ENCODE measurements around the gene MRPL1.

The MRPL1 gene

DNA sequence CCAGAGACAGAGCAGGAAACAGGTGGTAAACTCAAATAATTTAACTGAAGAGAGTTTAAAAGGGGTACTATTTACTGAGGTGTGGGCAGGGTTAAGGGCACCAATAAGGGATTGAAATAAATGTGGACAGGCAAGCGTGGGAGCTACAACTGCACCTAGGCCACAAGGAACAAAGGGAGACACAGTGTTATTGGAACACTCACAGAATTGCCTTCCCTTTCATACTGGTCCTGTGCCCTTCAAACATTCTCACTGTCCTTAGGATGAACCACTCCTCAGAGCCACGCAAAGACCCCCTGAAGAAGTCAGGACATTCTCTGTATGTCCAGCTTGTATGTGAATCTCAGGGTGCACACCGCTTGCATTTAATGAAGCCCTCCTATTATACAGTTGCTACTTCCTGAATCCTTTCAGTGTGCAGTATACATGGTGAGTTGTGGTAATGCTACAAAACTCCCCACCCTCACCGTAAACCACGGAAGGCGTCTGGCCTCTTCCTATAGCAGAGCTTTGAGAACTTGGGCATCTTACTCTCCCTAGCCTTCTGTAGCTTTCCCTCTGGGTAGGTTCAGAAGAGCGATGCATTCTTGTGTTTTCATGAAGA is 9.6 kb upstream of the MRPL1 start:
- DNase-seq, result no peak

DNA sequence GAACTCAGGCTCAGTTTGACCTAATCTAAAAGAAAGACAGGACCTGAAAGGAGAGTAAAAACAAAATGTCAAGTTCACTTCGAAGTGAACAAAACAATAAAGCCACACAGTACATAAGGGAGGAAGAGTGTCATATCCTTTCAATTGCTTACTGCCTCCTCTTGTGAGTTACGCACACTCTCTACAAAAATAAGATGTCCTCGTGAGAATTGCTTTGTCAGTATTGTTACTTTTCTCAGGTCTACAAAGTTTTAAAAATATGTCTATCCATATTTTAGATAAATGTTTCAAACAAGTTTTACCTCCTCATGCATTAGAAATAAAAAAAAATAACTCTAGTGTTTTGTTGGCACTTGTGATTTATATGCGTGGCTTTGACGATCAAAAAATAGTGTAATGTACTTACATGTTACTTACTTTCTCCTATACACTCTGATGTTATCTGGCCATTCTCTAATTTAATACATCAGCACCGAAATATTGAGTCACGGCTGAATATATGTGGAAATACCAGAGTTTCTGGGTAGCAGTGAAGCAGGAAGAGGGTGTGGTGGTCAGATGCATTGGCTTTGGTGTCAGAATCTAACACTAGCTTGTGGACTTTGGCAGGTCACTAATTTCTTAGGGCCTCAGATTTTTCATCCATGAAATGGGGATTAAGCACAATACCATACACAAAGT is 8.1 kb upstream of the MRPL1 start:
- no peak for DNase-seq

DNA sequence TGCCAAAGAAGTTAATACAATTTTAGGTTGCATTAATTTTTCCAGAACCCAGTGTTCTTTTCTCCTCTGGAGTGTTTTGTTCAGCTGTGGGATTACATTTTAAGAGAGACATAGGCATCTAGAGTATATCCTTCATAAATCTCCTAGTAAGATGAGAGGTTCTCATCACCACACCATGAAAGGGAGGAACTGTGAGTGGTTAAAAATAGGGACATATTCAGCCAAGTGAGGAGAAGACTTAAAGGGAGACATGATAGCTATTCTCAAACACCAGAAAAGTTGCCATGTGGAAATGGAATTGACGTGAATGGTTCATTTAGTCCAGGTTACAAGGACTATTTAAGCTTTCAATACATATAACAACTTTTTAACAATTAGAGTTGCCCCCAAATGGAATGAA is 6.5 kb upstream of the MRPL1 start:
- peak in 1 of 3 experiments; percentile 82 for DNase-seq

DNA sequence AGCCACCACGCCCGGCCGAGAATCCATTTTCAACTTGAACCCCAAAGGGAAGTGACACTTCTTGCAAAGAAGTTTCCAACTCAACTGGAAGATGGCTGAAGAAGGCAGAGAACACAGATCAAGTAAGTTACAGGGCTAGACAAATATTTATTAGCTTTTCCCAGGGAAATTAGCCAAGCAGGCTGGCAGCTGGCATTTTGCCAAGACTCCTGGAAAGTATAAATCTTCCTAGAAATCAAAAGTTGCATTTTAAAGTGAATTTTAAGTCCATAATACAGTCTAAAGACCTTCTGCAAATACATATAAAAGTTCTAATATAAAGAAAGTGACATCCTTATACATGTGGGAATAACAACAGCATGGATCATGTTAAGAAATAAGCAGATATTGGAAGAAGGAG is 3.4 kb upstream of the MRPL1 start:
- peak in 1 of 3 experiments; percentile 4 for DNase-seq

DNA sequence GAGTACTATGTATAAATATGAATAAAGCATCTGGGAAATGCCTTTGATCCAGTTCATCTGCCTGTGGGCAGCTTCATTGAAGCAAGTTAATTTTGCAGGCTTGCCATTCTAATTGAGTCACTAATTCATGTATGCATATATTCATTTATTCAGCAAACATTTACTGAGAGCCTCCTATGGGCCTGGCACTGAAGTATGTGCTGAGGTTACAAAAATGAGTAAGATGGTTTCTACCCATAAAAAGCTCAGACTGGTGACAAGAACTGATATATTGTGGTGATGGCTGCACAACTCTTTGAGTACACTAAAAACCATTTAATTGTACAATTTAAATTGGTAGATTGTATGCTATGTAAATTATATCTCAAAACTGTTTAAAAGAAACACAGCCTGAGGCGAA is 1.1 kb upstream of the MRPL1 start:
- DNase-seq, result peak in 1 of 3 experiments; percentile 61

DNA sequence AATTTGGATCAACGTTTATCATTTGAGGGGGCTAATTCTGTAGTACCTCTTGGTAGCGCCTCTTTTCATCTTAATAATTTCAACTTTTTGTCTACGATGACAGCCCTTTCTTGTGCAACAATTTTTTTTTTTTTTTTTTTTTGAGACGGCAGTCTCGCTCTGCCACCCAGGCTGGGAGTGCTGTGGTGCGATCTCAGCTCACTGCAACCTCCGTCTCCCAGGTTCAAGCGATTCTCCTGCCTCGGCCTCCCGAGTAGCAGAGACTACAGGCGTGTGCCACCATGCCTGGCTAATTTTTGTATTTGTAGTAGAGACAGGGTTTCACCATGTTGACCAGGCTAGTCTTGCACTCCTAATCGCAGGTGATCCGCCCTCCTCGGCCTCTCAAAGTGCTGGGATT is 711 bp downstream of the MRPL1 start:
- peak in 1 of 3 experiments; percentile 42 for DNase-seq

DNA sequence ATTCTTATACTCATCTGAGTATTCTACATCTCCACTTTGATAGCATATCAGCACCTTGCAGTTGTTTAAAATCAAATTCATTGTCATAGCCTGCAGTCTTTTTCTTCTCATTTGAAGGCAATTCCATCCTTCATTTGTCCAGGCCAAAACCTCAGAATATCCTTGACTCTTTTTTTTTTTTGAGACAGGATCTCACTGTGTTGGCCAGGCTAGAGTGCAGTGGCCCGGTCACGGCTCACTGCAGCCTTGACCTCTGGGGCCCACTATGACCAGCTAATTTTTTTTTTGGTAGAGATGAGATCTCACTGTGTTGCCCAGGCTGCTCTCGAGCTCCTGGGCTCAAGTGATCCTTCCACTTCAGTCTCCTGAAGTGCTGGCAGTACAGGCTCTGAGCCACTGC is 2.6 kb downstream of the MRPL1 start:
- peak in 1 of 3 experiments; percentile 32 for DNase-seq

DNA sequence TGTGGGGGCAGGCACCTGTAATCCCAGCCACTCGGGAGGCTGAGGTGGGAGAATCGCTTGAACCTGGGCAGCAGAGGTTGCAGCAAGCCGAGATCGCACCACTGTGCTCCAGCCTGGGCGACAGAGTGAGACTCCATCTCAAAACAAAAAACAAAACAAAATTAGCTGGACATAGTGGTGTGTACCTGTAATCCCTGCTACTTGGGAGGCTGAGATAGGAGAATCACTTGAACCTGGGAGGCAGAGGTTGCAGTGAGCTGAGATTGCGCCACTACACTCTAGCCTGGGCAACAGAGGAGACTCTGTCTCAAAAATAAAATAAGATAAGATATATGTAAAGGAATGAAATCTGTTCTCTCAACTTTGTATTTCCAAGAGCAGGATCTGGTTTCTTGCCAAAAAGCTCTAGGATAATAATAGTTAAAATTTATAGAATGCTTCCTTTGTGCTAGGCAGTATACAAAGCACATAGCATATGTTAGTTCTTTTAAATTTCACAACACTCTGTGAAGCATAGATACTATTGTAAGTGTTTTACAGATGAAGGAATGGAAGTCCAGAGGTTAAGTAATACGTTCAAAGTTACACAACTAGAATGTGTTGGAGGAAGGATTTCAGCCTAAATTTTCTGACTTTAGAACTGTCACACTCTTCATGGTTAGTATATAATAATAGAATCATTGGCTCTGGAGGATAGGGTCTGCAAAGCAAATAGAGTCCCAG is 10.3 kb downstream of the MRPL1 start:
- DNase-seq, result no peak

DNA sequence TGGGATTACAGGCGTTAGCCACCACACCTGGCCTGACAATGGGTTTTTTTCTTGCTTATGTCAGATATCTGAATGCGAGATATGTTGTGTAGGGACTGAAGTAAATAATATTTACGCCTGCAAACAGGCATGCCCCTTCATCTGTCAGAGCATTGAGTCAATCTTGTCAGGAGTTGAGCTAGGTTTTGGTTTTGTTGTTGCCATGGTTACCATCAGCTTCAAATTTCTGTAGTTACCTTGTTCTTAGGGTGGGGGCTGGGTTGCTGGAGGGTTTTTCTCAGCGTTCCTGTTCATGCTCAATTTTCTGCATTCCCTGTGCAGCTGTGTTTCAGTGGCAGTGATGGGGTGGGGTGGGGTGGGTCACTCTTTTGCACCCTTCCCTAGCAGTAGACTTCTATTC is 14.5 kb downstream of the MRPL1 start:
- DNase-seq, result no peak

DNA sequence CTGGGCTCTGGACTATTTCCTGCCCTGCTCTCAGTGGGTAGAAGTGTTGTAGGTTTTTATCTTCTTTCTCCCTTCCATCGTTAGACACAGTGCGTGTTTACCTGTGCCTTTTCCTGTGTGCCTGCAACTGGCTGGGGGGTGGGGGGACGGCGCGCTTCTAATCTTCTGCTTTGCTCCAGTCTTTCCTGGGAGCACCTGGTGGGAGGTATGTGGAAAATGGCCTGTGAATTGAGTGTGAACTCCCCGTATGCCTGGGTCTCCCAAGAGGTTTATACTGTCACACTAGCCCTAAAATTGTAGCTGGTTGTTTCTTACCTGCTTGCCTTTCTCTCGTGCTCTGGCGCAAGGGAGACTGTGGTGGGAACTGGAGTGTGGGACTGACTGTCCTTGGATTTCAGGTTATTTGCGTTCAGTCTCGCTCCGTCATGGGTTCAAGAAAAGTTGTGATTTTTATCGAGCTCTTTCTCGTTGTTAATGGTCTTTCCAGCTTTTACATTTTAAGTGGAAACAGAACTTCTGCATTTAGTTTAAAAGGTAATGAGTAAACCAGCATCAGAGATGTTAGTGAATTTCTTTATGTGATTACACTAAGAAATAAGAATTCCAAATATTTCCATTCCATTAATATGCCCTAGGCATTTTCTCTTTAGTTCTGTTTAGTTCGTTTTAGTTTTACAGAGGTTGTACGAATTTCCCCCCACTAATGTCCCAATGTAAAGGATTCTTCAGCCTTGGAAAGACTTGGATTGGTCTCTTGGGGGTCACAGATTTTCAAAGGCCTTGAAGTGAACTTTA is 15.3 kb downstream of the MRPL1 start:
- DNase-seq, result no peak

DNA sequence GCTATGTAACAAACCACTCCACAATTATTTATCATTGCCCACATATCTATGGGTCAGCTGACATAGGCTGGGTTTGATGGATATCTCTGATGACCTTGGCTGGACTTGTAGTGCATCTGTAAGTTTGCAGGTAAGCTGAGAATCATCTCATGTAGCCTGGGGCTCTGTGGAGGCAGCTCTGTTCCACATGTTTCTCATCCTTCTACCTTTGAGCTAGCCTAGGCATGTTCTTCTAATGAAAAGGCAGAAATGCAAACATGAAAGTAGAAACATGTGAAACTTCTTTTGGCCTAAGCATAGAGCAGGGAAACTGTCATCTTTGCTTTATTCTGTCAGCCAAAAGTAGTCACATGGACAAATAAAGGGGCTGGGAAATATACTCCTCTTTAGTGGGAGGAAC is 18.2 kb downstream of the MRPL1 start:
- no peak for DNase-seq

DNA sequence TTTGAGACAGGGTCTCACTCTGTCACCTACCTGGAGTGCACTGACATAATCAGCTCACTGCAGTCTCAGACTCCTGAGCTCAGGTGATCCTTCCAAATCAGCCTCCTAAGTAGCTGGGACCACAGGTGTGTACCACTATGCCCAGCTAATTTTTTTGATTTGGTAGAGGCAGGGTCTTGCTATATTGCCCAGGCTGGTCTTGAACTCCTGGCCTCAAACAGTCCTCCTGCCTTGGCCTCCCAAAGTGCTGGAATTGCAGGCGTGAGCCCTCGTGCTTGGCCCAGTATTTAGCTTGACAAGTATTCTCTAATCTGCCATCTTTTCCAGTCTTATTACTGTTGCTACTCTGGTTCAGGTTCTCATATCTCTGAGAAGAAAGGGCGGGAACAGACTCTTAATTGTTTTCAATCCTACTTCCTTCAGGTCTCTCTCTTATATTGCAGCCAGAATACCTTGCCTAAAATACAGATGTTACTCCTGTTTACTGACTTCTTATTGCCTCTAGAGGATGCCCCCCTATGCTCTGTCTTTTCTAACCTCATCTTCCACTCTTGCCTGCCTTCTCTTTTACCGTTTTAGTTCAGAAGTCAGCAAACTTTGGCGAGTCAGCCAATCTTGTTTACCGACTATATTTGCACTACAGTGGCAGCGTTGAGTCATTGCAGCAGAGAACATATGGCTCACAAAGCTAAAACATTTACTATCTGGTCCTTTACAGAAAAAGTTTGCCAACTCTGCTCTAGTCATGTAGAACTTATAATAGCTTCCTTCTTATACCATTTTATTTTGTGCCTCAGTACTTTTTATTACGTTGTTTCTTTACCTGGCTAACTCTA is 19.0 kb downstream of the MRPL1 start:
- DNase-seq, result no peak

DNA sequence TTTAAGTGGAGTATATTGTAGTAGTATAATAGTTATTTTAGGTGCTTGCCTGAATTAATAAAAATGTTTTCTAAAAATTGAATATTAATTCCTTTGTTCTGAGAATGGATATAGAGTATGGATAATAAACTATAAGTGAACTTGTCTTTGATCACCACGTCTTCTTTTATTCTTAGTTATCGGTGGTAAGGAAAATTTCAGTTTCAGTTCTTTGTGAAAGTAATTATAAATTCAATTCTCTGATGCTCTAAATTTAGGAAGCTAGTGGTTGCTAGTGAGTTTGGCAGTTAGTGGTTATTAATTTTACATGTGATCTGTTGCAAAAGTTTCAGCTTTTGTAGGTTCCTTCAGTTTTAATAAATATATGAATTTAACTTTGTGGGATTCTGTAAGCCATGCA is 30.8 kb downstream of the MRPL1 start:
- no peak for DNase-seq

DNA sequence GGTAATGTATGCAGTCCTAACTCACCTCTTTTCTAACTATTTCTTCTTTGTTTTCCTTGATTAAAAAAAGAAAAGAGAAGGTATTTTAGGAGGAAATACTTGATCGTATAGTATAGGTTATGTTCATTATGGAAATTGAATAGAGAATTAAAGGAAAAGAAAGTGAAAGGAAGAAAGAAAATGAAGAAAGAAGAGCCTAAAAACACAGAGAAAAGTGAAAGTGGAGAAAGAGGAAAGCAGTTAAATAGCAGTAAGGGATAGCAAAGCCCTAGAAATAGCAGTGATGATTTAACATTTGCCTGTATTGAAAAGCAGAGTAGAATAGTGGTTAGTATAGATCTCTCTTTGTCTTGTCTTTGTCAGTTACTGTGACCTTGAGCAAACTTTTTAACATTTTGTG is 37.0 kb downstream of the MRPL1 start:
- no peak for DNase-seq

DNA sequence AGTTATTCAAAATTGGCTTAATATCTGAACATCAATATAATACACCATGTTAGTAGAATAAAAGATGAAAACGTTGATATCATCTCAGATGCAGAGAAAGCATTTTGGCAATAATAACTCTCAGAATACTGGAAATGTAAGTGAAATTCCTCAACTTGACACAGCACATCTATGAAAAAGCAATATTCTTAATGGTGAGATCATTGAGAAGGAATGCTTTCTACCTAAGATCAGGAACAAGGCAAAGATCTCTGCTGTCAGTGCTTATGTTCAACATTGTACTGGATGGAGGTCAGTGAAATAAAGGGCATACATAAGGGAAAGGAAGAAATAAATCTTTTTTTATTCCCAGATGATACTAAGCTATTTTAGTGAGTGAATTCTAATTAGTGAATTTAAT is 40.6 kb downstream of the MRPL1 start:
- DNase-seq, result no peak

DNA sequence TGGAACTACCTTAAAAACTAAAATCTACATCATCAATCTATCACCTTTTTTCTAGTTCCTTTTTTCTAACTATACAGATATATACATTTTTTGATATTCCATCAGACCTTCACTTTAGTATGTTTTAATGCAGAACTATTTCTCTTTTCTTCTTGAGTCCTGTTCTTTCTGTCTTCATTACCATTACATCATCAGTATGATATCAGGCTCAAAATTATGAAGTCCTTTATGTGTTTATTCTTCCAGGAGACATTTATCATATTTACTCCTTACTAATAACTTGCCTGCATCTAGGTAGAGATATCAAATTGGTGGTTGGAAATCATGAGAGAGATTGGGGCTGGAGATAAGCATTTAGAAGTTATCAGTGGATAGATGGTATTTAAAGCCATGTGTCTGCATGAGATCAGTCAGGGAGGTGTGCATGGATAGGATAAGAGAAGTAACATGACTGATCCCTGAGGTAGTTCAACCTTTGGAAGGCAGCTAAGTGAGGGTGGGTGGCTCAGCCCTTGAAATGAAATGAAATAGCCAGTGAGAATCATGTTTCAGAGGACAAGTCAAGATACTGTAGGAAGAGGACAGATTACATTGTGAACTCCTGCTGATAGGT is 43.1 kb downstream of the MRPL1 start:
- DNase-seq, result no peak

DNA sequence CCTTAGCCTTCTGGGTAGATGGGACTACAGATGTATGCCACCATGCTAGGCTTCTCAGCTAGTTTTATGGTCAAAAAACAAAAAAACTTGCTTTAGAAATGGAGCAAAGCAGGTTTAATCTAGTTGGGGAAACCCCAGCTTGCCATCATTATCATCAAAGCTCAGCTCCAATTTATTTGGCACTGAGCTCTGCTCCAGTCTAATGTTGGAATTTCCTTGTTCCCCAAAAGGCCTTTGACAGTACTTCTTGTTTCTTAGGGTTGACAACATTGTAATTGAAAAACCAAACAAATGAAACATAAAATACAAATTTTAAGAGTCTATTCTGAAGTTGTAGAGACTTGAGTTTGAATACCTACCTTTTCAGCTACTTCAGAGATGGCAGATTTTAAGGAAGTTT is 48.0 kb downstream of the MRPL1 start:
- no peak for DNase-seq

DNA sequence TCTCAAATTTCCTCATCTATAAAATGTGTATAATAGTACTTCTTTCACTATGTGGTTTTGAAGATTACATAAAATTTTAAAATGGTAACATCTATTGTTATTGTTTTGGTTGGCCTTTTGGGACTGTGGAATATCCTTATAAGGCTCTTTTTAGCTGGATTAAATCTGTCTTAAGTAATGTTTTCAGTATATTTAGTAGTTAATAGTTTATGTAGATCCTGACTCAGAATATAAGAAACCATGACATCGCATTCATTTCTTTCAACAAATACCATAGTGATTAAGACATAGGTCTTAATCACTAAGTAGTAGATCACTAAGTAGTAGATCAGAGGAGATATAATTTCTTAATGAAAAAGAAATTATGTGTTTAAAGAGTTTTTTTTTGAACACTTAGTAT is 48.5 kb downstream of the MRPL1 start:
- no peak for DNase-seq

DNA sequence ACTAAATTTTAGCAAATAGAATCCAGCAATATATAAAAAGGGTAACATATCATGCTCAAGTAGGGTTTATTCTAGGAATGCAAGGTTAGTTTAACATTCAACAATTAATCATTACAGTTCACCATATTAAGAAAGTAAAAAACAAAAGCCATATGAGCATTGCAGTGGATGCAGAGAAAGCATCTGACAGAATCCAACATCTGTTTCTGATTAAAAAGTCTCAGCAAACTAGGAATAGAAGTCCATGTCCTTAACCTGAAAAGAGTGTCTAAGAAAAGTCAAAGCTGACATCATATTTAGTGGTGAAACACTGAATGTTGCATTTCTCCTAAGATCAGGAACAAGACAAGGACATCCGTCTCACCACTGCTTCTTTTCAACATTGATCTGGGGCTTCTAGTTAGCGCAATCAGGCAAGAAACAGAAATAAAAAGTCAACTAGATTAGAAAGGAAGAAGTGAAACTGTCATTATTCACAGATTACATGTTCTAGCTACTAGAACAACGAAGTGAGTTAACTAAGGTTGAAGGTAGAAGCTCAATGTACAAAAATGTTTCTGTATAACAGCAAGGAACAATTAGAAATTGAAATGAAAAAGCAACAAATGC is 49.3 kb downstream of the MRPL1 start:
- no peak for DNase-seq

DNA sequence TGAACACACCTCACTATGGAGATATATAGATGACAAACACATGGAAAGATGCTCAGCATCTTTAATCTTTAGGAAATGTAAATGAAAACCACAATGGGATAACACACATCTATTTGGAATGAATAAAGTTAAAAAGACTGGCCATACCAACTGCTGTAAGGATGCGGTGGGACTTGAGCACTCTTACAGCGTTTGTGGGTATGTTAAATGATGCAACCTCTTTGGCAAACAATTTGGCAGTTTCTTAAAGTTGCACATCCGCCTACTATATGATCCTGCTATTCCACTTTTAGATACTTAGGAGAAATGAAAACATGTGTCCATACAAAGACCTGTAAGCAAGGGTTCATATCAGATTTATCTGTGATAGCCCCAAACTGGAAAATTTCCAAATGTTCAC is 50.7 kb downstream of the MRPL1 start:
- DNase-seq, result no peak

DNA sequence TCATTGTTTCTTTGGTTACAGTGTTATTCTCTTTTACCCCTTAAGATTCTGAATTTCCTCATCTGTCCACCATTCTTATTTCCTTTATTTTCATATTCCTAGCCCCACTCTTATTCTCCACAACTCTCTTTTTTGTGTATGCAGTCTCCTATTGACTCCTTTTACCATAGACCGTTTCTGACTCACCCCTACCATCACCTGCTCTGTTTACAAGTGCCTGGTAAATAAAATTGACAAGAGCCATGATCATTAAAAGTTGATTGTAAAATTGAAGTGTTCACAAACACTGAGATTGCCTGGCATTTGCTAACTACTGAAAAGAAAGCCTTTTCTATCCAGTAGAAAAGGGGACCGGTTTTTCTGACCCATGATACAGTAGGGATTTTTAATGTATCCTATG is 54.4 kb downstream of the MRPL1 start:
- DNase-seq, result peak in 2 of 3 experiments; percentile 57 to 82

DNA sequence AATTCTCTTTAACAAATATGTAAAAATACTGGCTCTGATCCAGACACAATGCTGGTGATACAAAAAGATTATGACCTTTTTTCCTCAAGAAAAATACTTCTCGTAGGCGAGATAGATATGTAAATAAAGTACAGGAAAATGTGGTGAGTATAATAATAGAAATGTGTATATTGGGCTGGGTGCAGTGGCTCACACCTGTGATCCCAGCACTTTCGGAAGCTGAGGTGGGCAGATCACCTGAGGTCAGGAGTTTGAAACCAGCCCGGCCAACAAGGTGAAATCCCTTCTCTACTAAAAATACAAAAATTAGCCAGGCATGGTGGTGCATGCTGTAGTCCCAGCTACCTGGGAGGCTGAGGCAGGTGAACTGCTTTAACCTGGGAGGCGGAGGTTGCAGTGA is 55.0 kb downstream of the MRPL1 start:
- no peak for DNase-seq
